IMR-90 (cell line): ENCODE measurements around the gene SLC25A12. TPM values are rescaled to one million over a fixed set of nuclear protein-coding genes. Genes with fewer than 3 reads are reported as not detected.

Source experiments
- ATAC-seq: fragments of 200-7000 bp; cut with Tn5 transposase; 2 replicates; pipeline ENCODE4 v1.9.1; 2020; ENCODE audit warnings: low read depth, mild to moderate bottlenecking, moderate library complexity
- BruUV-seq: library from RNA; stranded (reverse); fragments of 400-500 nt; replicated peaks from 2 replicates; lab custom pipeline; 2021; lab: Mats Ljungman, UMichigan
- CTCF ChIA-PET: fragments of 300-600 bp; formaldehyde crosslinking; extraction: SDS; loops from one replicate; lab custom pipeline; 2021; ENCODE audit warnings: antibody characterized with exemption; lab: Yijun Ruan, JAX
- POLR2A ChIA-PET: fragments of 300-600 bp; sonication (Branson Sonifier 250); formaldehyde crosslinking; loops from one replicate; lab custom pipeline; 2022; ENCODE audit warnings: antibody characterized with exemption; ENCODE audit not compliant: unreplicated experiment; lab: Charles Lee
- DNase-seq: peaks from one replicate; pipeline ENCODE4 v3.0.0; 2013
- H2AFZ ChIP-seq: replicated peaks from 2 replicates; pipeline ENCODE3; 2013; ENCODE audit warnings: low read length, mild to moderate bottlenecking; ENCODE audit not compliant: poor library complexity
- H2AK5ac ChIP-seq: 2 replicates; pipeline ENCODE4 v1.6.1; 2013; ENCODE audit warnings: low read depth, low read length, inconsistent platforms
- H2AK9ac ChIP-seq: replicated peaks from 2 replicates; pipeline ENCODE3; 2013; ENCODE audit warnings: mild to moderate bottlenecking, low read depth, low read length, moderate library complexity; ENCODE audit not compliant: poor library complexity
- H2BK120ac ChIP-seq: 2 replicates; pipeline ENCODE4 v1.6.1; 2013; ENCODE audit warnings: low read depth, low read length, inconsistent platforms
- H2BK15ac ChIP-seq: 3 replicates; pipeline ENCODE4 v1.6.1; 2013; ENCODE audit warnings: low read depth, low read length, inconsistent platforms
- H2BK20ac ChIP-seq: 2 replicates; pipeline ENCODE4 v1.6.1; 2013; ENCODE audit warnings: low read depth, mild to moderate bottlenecking, inconsistent platforms, low read length, moderate library complexity
- H2BK5ac ChIP-seq: 2 replicates; pipeline ENCODE4 v1.6.1; 2013; ENCODE audit warnings: mild to moderate bottlenecking, low read depth, low read length, inconsistent platforms; ENCODE audit not compliant: poor library complexity, severe bottlenecking
- H3K14ac ChIP-seq: replicated peaks from 2 replicates; pipeline ENCODE4 v1.6.1; 2013; ENCODE audit warnings: low read depth, low read length, inconsistent platforms
- H3K18ac ChIP-seq: 2 replicates; pipeline ENCODE4 v1.6.1; 2013; ENCODE audit warnings: low read depth, low read length, control low read depth
- H3K23ac ChIP-seq: 2 replicates; pipeline ENCODE4 v1.6.1; 2013; ENCODE audit warnings: low read depth, low read length, inconsistent platforms
- H3K27ac ChIP-seq: 2 replicates; pipeline ENCODE4 v1.5.1; 2013; ENCODE audit warnings: mild to moderate bottlenecking, control low read depth, low read length; ENCODE audit not compliant: insufficient read depth
- H3K27me3 ChIP-seq: 2 replicates; pipeline ENCODE4 v1.6.1; 2013; ENCODE audit warnings: low read length; ENCODE audit not compliant: control insufficient read depth, insufficient read depth
- H3K36me3 ChIP-seq: 2 replicates; pipeline ENCODE4 v1.6.1; 2013; ENCODE audit warnings: low read length, mixed read lengths; ENCODE audit not compliant: control insufficient read depth, insufficient read depth
- H3K4ac ChIP-seq: 2 replicates; pipeline ENCODE4 v1.6.1; 2013; ENCODE audit warnings: low read depth, low read length, inconsistent platforms
- H3K4me1 ChIP-seq: 2 replicates; pipeline ENCODE4 v1.6.1; 2013; ENCODE audit warnings: low read length, mixed read lengths; ENCODE audit not compliant: control insufficient read depth, insufficient read depth
- H3K4me2 ChIP-seq: 2 replicates; pipeline ENCODE4 v1.6.1; 2013; ENCODE audit warnings: low read depth, mild to moderate bottlenecking, control low read depth, low read length, moderate library complexity
- H3K4me3 ChIP-seq: 2 replicates; pipeline ENCODE4 v1.5.1; 2013; ENCODE audit warnings: low read depth, mild to moderate bottlenecking, control low read depth, low read length, moderate library complexity; ENCODE audit not compliant: insufficient read depth
- H3K56ac ChIP-seq: 2 replicates; pipeline ENCODE4 v1.6.1; 2013; ENCODE audit warnings: low read length, inconsistent platforms; ENCODE audit not compliant: insufficient read depth; ENCODE audit errors: extremely low read depth
- H3K79me1 ChIP-seq, 2 experiments: 2 replicates each; pipeline ENCODE4 v1.6.1; 2013; ENCODE audit warnings: low read length in 2 of 2, inconsistent platforms in 1 of 2, low read depth in 1 of 2
- H3K9ac ChIP-seq: 2 replicates; pipeline ENCODE4 v1.6.1; 2013; ENCODE audit warnings: low read depth, low read length, control low read depth
- H3K9me1 ChIP-seq: 2 replicates; pipeline ENCODE4 v1.6.1; 2013; ENCODE audit warnings: low read length, inconsistent platforms; ENCODE audit not compliant: insufficient read depth
- H3K9me3 ChIP-seq: 2 replicates; pipeline ENCODE4 v1.6.1; 2013; ENCODE audit warnings: low read length; ENCODE audit not compliant: control insufficient read depth, insufficient read depth
- H4K20me1 ChIP-seq: 2 replicates; pipeline ENCODE4 v1.6.1; 2013; ENCODE audit warnings: low read length, inconsistent platforms; ENCODE audit not compliant: insufficient read depth
- H4K5ac ChIP-seq: 2 replicates; pipeline ENCODE4 v1.6.1; 2013; ENCODE audit warnings: mild to moderate bottlenecking, low read depth, low read length, control low read depth
- H4K8ac ChIP-seq, 2 experiments: 2 replicates each; pipeline ENCODE4 v1.6.1; 2013; ENCODE audit warnings: low read depth in 2 of 2, low read length in 2 of 2, control low read depth in 1 of 2, inconsistent platforms in 1 of 2
- H4K91ac ChIP-seq: 2 replicates; pipeline ENCODE4 v1.6.1; 2013; ENCODE audit warnings: low read depth, low read length, inconsistent platforms; ENCODE audit not compliant: insufficient read depth
- MAZ ChIP-seq: IDR thresholded peaks from 2 replicates; pipeline ENCODE4 v1.6.1; 2012; ENCODE audit warnings: low read depth, mild to moderate bottlenecking, low read length, improper control_type of control experiment, moderate library complexity, borderline replicate concordance
- POLR2A ChIP-seq: IDR thresholded peaks from 2 replicates; pipeline ENCODE4 v1.6.1; 2012; ENCODE audit warnings: mild to moderate bottlenecking, low read depth, low read length
- WGBS, 2 experiments: methylation state at CpG; one replicate each; pipeline versions ENCODE4 v1.1.5 to v1.1.7; 2013; ENCODE audit warnings: missing lambda C conversion rate in 2 of 2; ENCODE audit not compliant: insufficient read length in 1 of 2; ENCODE audit errors: extremely low coverage in 2 of 2; 5-methylcytosine and 5-hydroxymethylcytosine counted together
- dilution Hi-C: fragments of 300-500 bp; cut with HindIII; formaldehyde crosslinking; loops from one replicate; pipeline ENCODE4 v1.14.3; 2018; ENCODE audit warnings: low sequenced_read_pairs; ENCODE audit not compliant: unreplicated experiment
- in situ Hi-C: fragments of 300-500 bp; cut with MboI; formaldehyde crosslinking; loops from 3 replicates; pipeline ENCODE4 v1.14.3; 2019; ENCODE audit warnings: low sequenced_read_pairs, inconsistent platforms, mixed read lengths
- intact Hi-C: fragments of 100-400 bp; cut with micrococcal nuclease; formaldehyde crosslinking; loops from 2 replicates; pipeline ENCODE4 v1.10.0; 2022
- polyA plus RNA-seq, 3 experiments: library from polyadenylated mRNA; depleted of rRNA; stranded (reverse); fragments of >200 nt; gene quantifications; 2 replicates each; pipeline ENCODE4 v1.2.3, GENCODE V29; 2012; ENCODE audit warnings: low replicate concordance in 1 of 3
- total RNA-seq: library from RNA; depleted of rRNA; stranded (reverse); fragments of >200 nt; gene quantifications from 2 replicates; pipeline ENCODE4 v1.2.3, GENCODE V29; 2012

SLC25A12 gene
- total and polyA plus RNA-seq, 2 of the 4 experiments (the other 2 are of a cell fraction), result 16.3 to 17.6 TPM

DNA sequence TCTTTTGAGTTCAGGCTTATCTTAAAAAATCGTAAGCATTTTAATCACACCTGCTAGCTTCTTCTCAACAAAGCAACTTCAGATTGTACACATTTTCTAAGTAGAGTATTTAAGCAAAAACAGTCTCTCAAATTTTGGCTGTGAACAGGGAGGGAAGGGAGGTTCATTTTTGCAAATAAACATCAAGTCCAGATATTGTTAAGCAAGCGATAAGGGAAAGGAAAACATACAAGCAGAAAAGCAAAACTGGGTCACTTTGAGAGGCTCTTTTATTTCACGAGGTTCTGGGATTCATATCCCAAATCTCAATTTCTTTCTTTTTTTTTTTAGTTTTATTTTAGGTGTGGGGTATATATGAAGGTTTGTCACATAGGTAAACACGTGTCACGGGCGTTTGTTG lies 79.9 kb downstream of the SLC25A12 start:
- Histone ChIP-seq H4K5ac (no peak overlapping the region), H3K14ac (no peak overlapping the region), H3K79me1 (no peaks in the 10 kb centered on the region), H2BK15ac (no peak overlapping the region), H3K4me2 (no peak overlapping the region), H3K9me3 (no peaks in the 10 kb centered on the region), H3K4me3 (no peak overlapping the region), H3K27me3 (no peaks in the 10 kb centered on the region), H4K20me1 (no peaks in the 10 kb centered on the region), H3K9ac (no peak overlapping the region), H3K56ac (no peak overlapping the region), H3K36me3 (no peaks in the 10 kb centered on the region), H2AK9ac (no peak overlapping the region), H2BK120ac (no peak overlapping the region), H4K91ac (no peak overlapping the region), H3K18ac (no peak overlapping the region), H2AK5ac (no peak overlapping the region), H2BK20ac (no peak overlapping the region), H3K4ac (no peak overlapping the region), H3K23ac (no peak overlapping the region), H2BK5ac (no peak overlapping the region), H3K4me1 (peaks cover 6% of the 10 kb centered on the region; the same call in 1 of the 2 replicates), H3K27ac (no peak overlapping the region), H2AFZ (no peak overlapping the region), H4K8ac (no peak overlapping the region), H3K9me1 (0 out of 2 replicates have a peak, but pooled peaks cover 6% of the 10 kb centered on the region)
- ATAC-seq (no peak), DNase-seq (no peak)
- no CpG with 5 or more reads among the region's 6 CpGs for WGBS, 2 experiments
- TF ChIP-seq MAZ, result no peak
- no peak for TF ChIP-seq POLR2A
- intact Hi-C loops (loop anchor here (5.0 kb wide), 3 partner anchors 78 to 242 kb away; partner anchors contain the start of genes HAT1 and SLC25A12), in situ Hi-C loops (loop anchor here (25.0 kb wide), 1 partner anchor 648 kb away; no protein-coding TSS in a partner anchor), dilution Hi-C loops (no loop called here)
- no TSS peak for BruUV-seq
- ChIA-PET CTCF (interaction anchor here (0.6 to 0.7 kb wide), 2 partner anchors 11 to 16 kb away, joined by 3 to 4 read pairs; no protein-coding TSS in a partner anchor), POLR2A (no interaction called here)
